HK-2 (cell line): Measurements from ENCODE around the gene GAS5.
"Not testable (repeated sequence)": the region's sequence is repeated elsewhere in the genome, so short reads cannot be mapped to it uniquely, and the experiment has no call there.

Experiments used
- DNase-seq: peaks from one replicate; pipeline ENCODE4 v3.0.0-alpha.2; 2018; ENCODE audit not compliant: unreplicated experiment

The GAS5 gene

DNA sequence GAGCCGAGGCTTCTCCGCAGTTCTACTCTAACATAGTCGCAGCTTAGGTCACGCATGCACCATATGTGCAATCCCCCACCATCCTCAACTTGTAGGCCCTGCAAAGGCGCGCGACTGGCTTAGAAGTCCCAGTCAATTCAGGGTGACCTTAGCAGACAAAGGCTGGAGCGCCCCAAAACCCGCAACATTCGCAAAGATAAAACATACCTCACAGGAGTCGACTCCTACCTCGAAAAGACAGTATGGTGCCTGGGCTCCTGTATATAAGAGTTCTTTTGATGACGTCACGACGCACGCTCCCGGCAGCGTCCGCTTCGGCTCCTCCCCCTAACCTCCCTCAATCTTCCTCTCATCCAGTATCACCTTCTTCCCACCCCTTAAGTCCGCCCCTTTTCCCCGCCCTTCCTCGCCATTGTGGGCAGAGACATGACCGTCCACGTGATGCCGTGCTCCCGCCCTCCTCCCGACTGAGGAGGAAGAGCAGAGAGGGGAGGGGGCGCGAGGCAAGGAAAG lies at the start of gene GAS5:
Gene GAS5, minus strand, starts transcription at position 237 of the 513 bp plus-strand sequence.
- peak; percentile 100 for DNase-seq

DNA sequence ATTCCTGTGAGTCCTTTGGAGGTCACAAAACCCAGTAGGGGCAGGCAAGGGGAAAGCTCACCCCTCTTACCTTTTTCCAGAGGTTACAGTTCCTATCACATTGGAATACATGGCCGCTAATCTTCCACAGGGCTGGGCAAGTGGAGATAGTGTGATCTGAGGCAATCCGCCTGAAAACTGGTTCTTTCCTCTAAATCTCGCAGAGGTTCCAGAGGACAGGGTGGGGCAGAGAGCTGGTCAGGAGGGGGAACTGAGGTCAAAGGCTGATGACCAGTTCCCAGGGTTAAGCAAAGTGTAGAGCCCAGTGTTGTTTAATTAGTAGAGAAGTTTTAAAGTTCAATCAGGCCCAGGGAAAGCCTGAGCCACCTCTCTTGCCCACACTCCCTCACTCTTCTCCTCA lies 49.4 kb upstream of the GAS5 start, which contains the start of gene SERPINC1:
Gene SERPINC1, minus strand, starts transcription at position 179 of the 400 bp plus-strand sequence. Its CDS starts 68 bp downstream, at position 111.
- DNase-seq, result no peak

DNA sequence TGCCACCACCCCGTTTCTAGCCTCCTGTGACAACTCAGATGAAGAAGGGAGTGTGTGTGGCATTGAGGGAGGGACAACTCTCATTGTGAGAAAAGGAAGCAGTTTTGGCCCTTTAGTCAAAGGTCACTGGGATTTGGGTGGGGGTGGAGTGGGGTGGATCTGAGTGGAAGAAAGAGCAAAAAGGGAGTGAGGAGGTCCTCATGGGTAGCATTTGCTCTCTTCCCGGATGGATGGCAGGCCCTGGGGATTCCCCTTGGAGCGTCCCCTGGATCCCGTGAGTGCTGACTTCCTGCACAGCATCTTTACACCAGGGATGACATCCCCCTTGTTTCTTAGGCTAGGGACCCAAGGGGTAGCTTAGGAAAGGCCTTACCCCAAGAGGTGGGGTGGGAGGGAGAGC lies 48.9 kb upstream of the GAS5 start:
- DNase-seq, result no peak

DNA sequence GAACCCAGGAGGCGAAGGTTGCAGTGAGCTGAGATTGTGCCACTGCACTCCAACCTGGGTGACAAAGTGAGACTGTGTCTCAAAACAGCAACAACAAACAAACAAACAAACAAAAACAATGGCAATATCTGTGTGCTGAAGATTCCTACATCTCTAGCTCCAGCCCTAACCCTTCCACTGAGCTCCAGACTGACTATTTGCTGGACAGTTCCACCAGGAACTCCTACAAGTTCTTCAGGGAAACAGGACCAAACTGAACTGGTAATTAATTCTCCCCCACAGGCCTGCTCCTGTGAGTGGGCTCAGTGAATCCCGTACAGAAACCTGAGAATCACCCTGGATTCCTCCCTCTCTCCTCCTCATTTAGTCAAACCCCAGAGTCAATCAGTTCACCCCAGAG lies 47.8 kb upstream of the GAS5 start:
- no peak for DNase-seq

DNA sequence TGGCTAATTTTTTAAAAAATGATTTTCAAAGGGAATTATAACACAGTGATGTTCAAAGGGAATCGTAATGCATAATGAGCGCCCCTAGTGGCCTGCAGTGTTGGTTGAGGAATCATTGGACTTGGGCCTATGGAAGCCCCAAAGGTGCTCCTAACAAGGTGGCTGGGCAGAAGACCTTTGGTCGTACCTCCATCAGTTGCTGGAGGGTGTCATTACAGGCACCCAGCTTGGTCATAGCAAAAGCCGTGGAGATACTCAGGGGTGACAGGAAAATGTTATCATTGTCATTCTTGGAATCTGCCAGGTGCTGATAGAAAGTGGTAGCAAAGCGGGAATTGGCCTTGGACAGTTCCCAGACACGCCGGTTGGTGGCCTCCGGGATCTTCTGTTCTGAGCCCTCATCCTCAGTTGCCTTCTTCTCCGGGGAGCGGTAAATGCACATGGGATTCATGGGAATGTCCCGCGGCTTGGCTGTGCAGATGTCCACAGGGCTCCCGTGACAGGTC lies 46.6 kb upstream of the GAS5 start:
- DNase-seq, result no peak

DNA sequence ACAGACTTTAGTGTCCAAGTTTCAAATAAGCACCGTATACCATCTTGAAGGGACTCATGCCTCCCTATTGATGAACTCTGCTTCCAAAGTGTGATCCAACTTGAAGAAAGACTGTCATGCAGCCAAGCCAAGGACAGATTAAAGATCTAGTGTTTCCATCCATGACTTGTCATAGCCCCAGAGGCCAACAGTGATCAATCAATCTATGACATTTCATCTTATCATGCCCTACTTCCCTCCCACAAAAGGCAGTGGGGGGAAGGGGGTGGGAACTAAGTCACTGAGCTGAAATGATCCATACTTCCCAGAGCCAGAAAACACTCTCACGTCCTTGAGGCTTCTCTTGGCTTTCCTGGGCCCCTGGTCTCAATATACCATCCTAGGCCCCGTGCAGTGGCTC lies 45.3 kb upstream of the GAS5 start:
- DNase-seq, result no peak

DNA sequence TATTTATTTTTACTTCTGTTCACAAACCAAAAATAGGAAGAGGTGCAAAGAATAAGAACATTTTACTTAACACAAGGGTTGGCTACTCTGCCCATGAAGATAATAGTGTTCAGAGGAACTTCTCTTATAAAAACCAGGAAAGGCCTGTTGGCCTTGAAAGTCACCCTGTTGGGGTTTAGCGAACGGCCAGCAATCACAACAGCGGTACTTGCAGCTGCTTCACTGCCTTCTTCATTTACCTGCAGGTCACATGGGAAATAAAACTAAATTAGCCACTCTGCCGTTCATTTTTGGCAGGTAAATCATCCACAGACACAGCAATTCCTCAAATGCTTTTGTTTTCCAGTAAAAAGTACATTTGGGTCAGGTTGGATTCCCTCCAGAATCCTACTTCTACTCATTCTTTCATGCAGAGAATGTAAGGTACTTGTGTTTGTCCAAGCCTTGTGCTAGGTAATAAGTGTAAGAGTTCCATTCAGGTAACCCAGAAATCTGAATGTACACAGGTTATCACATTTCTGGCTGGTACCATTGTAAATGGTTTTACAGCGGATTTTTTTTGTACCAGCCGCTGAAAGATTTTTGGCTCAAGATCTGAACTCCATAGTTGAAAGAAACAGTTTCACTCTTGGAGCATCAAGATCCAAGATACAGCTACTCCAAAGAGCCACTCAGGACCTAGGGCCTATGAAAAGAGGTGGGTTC lies 36.2 kb upstream of the GAS5 start:
- DNase-seq, result no peak

DNA sequence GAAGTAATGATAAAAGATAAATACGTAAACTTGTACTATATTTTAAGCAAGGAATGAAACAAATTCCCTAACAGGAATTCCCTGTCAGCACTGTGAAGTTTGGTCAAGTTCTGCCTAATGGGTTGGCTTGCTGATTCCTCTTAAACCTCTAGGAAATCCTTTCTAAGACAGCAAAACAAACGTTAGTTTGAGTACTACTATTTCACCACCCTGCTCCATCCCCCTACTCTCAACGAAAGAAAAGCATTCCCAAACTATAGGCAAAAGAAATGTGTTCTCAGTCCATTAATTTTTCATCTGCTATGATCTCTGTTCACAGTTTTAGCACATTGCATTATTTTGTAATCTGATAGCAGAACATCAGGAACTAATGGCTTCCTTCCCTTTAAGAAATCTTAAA lies 33.2 kb upstream of the GAS5 start:
- DNase-seq, result no peak

DNA sequence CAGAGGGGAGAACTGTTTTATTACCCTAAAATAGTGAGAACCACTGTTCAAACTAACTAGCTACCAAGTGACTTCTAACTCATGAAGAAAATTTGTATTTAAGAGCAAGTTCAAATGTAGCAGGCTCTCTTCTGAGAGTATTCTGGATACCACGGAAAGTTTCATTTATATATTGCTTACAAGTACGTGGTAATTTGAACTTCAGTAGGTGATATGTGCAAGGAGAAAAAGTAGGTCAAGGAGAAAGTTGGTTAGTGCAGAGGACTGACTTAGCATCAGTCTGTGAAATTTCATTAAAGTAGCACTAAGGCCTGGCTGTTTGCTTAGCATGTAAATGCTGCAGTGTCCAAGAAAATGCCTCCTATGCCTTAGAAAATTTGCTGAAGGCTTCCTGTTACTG lies 32.6 kb upstream of the GAS5 start:
- DNase-seq, result no peak

DNA sequence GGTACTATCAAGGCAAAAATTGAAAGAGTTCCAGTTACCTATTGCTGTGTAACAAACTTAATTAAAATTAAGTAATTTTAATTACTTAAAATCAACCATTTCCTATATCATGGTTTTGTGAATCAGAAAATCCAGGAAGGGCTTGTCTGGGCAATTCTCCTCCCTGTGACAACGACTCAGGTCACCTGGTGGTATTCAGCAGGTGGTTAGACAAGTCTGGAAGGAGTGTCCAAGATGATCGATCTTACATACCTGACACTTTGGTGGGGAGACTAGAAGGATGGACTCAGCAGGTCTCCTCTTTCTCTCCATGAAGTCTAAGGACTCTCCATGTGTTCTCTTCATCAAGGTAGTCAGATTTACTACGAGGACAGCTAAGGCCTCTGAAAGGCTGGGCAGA lies 26.4 kb upstream of the GAS5 start:
- no peak for DNase-seq

DNA sequence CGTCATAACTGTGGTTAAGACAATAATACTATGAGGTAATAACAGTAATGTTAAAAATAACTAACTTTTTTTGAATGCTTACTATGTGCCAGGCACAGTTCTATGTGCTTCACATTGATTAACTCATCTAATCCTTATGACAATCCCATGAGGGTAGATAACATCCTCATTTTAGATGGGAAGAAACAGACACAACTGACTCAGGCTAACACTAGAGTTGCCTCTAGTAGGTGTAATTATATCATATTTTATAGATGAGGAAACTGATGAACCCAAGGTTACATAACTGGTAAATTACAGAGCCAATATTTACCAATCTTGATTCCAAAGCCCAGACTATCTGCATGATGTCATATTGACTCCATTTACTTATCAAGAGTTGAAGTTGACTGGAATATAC lies 25.8 kb upstream of the GAS5 start:
- DNase-seq, result no peak

DNA sequence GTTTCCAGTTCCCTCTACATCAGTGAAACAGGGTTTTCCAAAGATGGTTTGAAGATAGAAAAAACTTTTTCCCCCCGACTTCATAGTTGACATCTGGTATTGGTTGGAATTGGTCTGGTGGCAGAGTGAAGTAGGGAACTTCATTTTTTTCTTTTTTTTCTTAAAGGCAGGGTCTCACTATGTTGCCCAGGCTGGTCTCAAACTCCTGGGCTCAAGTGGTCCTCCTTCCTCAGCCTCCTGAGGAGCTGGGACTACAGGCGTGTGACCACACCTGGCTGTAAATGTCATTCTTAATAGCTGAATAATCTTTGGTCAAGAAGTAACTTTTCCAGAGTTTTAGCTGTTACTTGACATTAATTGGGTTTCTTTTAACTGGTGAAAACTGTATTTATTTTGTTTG lies 22.1 kb upstream of the GAS5 start:
- DNase-seq, result no peak

DNA sequence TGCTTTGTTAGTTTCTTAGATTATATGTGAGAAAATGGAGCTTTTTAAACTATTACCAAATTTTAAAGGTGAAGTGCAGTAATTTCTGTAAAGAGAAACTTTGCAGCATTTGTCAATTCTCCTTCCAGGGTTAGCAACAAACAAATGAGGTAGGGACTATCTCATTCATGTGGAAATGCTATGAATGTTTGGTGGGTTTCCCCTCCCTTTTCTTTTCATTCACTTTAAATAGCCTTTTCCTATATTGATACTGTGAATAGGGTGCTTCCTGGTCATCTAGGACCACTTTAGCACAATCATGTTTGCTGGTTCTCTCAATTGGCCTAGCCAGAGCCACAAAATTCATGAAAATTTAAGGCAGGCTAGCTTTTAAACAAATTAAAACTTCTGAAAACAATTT lies 21.0 kb upstream of the GAS5 start:
- no peak for DNase-seq

DNA sequence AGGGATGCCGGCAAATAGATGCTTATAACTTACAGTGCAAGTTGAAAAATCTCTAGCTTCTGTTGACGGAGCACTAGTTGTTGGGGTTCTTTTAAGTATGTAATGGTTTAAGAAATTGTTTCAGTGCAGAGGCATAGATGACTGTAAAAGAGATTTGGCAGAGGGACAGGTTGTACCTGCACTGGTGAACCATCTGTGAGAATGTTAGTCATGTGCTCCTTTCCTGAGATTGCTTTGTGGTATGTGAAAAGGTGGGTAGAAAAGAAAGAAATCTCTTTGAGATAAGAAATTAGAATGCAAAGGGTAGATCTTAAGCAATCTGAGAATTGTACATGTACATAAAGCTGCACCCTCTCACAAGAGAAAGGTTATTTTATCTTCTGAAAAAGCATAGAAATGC lies 19.8 kb upstream of the GAS5 start:
- DNase-seq, result no peak

DNA sequence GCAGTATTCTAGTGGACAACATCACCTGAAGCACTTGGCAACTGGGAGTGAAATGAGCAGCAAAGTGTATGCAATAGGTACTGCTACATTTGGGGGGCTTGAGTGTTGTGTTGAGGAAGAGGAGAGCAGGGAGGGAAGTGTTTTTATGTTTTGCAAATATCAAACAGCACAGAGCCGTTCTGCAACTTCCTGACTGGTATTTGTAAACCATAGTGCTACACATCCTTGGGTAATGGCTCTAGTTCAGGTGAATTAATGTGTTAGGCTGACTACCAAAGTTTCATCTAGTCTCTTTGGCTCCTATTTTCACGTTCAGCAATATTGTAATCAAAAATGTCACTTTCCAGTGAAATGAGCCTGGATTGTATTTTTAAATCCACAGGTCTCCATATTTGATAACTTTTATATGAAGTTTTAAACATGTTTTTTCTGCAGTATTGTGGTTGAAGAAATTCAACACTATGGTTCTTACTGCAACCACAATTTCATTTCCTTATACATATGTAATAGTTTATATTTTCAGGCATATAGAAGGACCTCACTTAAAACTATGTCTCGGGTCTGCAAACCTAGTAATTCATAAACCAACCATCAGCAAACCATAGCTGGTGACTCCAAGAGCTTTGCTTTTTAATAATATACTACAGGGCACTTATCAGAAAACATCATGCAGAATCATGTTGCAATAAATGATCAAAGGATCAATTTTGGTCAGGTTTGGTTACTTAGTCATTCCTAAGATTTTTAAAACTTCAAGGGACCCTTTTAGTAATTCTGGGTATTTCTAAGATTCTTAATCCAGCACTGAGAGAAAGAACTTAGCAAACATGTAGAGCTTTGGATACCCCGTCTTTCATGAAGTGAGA lies 19.2 kb upstream of the GAS5 start:
- DNase-seq, result no peak

DNA sequence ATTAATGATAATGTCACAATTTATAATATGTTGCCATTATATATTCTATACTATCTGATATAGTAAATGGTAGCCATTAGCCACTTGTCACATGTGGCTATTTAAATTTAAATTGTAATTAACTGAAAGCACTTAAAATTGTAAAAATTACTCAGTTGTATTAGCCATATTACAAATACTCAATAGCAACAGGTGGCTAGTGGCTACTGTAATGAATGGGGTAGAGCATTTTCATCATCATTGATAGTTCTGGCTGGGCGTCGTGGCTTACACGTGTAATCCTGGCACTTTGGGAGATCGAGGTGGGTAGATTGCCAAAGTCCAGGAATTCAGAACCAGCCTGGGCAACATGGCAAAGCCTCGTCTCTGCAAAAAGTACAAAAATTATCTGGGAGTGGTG lies 16.9 kb upstream of the GAS5 start:
- no peak for DNase-seq

DNA sequence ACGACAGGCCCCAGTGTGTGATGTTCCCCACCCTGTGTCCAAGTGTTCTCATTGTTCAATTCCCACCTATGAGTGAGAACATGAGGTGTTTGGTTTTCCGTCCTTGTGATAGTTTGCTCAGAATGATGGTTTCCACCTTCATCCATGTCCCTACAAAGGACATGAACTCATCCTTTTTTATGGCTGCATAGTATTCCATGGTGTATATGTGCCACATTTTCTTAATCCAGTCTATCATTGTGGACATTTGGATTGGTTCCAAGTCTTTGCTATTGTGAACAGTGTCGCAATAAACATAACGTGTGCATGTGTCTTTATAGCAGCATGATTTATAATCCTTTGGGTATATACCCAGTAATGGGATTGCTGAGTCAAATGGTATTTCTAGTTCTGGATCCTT lies 13.3 kb upstream of the GAS5 start:
- DNase-seq, result not testable (repeated sequence)

DNA sequence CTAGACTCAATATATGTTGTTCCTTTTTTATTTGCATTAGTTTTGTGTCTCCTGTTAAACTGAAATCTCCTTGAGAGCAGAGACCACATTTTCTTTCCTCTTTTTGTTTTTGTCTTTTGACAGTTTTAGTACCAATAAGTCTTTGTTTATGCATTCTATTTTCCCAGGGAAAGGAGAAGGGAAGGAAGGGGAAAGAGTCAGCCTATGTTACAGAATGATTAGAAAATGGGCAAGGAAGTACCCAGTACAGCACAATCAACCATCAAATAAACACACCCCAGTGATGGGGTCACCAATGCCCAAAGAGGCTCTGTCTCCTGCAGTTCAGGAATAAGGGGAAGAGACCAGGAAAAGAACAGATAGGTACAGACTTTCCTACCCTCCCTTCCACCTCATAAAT lies 10.5 kb upstream of the GAS5 start:
- DNase-seq, result no peak

DNA sequence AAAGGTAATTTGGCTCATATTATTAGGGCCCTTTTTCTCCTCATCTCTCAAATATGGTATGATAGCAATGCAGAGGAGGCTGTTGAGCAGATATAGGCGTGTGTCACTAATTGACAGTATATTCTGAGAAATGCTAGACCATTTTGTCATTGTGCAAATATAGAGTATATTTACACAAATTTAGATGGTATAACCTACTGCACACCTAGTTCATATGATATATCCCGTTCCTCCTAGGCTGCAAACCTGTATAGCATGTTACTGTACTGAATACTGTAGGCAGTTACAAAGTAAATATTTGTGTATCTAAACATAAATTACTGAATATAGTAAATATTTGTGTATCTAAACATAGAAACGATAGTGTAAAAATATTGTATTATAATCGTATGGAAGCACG lies 8.9 kb upstream of the GAS5 start:
- DNase-seq, result no peak

DNA sequence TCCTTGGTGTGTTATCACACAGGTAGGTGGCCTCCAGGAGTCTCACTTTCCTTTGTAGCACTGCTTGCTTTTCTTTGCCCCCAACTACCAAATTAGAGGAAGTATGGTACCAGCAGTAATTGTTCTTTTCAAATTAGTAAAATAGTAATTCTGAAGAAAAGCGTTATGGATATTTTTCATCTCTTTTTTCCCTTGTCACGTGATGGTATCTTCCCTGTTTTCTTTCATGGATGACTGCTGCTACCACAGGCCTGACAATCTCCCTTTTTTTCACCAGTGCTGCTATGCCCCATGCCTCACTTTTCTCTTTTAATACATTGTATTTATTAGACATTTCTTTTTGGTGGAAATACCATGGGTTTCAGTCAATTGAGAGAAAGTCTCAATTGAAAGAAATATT lies 3.7 kb upstream of the GAS5 start:
- DNase-seq, result no peak

DNA sequence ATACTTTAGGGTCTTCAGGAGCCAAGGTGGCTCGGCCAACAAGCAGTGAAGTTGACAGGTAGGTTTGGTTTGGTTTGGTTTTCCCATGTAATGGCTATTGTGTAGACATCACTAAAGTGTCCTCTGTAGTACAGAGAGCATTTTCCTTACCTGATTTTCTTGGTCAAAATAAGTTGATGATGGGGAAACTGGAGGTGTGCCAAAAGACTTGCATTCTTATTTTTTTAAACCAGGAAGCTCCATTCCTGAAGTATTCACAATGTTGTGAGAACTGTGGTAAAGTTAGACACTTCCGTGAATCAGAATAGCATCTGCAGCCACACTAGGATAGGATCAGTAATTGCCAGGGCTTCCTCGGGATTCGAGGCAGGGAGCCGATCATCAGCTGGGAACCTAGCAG lies 3.3 kb upstream of the GAS5 start:
- DNase-seq, result no peak

DNA sequence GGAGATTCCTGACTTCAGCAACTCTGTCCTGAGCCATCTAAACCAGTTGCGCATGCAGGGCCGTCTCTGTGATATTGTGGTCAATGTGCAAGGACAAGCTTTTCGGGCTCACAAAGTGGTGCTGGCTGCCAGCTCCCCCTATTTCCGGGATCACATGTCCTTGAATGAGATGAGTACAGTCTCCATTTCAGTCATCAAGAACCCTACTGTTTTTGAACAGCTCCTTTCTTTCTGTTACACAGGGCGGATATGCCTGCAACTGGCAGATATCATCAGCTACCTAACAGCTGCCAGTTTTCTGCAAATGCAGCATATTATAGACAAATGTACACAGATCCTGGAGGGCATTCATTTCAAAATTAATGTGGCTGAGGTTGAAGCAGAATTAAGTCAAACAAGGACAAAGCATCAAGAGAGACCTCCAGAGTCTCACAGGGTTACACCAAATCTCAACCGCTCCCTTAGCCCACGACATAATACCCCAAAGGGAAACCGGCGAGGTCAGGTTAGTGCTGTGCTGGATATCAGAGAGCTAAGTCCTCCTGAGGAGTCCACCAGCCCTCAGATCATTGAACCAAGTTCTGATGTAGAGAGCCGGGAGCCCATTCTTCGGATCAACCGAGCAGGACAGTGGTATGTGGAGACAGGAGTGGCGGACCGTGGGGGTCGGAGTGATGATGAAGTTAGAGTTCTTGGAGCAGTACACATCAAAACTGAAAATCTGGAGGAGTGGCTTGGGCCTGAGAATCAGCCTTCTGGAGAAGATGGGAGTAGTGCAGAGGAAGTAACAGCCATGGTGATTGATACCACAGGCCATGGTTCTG lies 2.7 kb upstream of the GAS5 start:
- no peak for DNase-seq
